ENCODE results near the gene CCNB1IP1.
"Not testable (repeated sequence)": the region's sequence is repeated elsewhere in the genome, so short reads cannot be mapped to it uniquely, and the experiment has no call there.

CCNB1IP1 gene

DNA sequence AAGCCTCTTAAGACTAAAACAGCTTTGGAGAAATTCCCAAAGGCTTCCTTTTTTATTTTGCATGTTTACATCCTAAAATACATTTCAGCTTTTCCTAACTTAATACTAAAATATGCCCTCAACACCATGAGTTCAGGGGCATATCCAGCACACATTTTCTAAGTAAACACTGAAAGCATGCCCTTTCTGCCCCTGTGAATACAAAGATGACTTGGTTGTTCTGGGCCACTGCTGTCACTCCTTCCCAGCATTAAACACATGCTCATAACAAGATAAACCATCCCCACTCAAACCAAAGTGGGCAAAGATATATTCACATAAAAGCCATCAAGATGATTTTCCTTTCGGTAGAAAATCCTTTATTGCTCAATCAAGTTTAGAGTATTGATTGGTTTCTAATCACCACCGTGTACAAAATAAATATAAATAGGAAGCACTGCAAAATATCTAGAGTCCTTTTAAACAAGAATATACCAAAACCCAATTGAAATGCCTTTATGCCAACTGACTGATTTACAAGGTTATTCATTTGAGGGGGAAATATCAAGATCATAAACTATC, 1.9 kb downstream of the CCNB1IP1 start:
- no peak for DNase-seq

DNA sequence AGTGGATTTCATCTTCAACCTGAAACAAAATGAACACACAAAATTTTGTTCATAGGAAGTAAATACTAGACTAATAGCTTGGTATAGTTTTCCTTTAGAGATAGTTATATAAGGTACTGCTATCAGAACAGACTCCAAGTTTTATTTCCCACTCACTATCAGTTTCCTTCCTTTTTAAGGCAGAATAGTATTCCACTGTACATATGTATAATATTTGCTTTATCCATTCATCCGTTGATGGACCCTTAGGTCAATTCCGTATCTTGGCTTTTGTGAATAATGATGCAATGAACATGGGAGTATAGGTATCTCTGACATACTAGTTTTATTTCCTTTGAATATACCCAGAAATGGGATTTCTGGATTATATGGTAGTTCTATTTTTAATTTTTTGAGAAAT, 3.7 kb downstream of the CCNB1IP1 start:
- no peak for DNase-seq

DNA sequence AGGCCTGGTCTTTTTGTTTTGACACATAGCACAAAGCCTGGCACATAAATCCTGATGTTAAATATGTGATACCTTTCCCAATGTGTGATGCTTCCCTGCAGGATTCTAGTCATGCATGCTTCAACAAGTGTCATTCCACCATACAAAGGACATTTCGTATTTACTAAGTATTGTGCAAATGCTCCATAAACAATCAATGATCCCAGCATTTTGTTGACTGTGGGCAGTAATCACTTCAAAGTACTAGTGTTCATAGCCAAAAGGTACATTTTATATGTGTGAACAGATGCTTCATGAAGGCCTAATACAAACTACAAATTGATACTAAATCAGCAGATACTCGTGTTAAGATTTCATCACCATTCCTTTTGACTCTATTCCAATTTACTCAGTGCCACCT, 4.4 kb downstream of the CCNB1IP1 start:
- no peak for DNase-seq

DNA sequence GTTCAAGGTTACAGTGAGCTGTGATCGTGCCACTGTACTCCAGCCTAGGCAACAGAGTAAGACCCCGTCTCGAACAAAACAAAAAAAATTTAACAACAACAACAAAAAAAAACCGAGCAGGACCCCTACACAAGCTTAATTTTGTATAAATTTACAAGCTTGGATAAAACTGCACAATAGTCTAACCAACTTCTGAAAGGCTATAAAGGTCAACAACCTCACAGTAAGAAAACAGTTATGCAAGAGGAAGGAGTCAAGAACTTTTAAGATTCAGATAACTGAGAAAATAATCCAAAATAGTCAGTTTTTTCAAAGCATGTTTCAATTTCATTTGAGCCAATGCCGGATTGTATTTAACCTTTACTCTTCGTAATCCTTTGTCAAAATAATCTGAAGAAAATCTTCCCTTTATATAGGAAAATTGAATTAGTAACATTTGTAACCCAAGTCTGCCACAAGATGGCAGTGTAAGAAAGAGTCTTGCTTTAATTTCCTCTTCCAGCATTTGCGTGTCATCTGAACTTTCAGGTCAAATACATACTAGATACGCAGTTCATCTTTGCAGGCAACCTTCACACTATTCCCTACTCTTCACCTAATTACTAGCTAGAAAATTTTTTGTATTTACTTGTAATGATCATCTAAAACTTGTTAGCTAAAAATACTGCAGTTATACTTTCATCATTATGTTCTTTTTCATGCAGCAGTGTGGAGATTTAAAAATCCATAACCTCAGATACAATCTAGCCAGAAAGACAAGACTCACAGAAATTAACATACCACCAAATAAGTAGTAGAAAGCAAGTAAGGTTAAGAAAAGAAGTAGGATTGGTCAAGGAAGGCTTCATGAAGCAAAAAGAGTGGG, 5.8 kb downstream of the CCNB1IP1 start:
- DNase-seq, result peak; percentile 77

DNA sequence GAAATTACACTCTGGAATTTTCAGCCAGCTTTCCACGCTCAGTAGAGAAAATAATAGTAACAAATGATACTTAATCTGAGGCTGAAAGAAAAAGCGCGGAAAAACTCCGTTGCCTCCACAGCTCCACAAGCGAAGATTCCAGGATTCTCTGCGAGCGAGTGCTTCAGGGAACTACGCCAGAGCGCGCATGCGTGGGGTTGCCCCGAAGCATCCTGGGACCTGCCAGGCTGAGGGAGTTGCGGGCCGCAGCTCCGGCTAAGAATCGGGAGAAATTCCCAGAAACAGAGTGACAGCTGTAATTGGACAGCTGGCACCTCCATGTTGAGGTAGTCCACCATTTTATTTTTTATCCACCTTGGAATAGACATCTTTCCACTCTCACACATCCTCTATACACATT, 15.4 kb downstream of the CCNB1IP1 start:
- no peak for DNase-seq

DNA sequence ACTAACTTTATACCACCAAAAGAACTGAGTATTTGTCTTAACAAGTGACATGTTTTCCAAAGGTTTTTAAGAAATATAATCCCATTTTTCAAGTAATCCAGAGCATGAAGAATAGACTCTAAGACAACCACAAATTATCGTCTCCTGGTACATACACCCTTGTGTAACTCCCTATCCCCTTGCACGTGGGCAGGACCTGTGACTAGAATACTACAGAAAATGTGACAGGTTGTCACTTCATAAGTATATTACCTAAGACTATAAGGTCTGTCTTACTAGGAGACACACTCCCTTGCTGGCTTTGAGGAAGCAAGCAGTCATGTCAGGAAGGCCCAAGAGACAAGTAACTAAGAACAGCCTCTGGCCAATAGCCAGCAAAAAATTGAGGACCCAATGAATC, 19.1 kb downstream of the CCNB1IP1 start:
- DNase-seq, result no peak

DNA sequence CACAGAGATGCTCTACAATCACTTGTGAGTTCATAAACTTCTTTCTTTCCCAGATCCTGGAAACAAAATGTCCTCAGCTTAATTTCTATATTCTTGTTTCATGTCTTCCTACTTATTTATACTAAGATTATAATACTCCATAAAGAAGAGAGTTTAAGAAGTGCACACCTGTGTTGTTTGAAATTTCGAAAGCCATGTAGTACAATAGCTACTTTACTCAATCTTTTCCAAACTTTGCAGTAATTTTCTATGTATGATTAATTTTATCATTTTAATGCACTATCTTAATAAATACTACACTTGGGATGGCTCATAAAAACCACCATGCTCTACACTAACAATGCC, 27.0 kb downstream of the CCNB1IP1 start:
- no peak for DNase-seq

DNA sequence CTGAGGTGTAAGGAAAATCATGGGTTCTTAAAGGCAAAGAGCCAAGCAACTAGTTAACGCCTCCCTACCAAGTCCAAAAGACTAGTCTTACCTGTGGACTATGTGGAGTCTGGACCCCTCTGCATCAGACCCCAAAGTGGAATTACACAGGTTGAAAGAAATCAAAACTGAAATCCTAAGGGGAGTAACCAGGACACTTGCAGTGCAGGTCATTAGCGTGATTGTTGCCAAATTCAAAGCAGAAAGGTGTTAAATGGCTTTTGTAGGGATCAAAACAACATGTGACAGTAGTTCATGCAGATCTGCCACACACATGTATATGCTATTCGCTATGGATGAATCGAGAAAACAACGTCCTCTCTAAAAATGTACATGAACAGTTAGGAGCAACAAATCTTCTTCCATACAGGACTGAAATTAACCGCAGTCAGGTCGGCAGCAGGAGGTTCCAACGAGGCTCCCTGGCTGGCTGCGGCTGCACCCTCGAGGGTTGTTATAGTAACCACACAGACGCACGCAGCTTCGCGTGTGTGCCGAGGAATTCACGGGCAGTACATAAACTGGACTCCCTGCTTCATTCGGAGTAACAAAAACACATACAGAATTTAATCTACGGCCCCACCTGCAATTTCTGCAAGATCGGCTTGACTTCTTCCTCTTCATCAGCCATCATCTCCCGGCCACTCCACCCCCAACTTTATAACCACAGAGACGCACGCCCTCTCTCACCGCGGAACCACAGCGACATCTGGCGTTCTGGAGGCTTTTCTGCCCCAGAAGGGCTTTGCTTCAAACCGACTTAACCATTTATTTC, 27.6 kb downstream of the CCNB1IP1 start, which contains the start of gene TTC5:
TTC5 (minus strand) TSS at position 687 of the 814 bp plus-strand sequence; CDS start at position 673, 14 bp downstream.
- peak; percentile 92 for DNase-seq

DNA sequence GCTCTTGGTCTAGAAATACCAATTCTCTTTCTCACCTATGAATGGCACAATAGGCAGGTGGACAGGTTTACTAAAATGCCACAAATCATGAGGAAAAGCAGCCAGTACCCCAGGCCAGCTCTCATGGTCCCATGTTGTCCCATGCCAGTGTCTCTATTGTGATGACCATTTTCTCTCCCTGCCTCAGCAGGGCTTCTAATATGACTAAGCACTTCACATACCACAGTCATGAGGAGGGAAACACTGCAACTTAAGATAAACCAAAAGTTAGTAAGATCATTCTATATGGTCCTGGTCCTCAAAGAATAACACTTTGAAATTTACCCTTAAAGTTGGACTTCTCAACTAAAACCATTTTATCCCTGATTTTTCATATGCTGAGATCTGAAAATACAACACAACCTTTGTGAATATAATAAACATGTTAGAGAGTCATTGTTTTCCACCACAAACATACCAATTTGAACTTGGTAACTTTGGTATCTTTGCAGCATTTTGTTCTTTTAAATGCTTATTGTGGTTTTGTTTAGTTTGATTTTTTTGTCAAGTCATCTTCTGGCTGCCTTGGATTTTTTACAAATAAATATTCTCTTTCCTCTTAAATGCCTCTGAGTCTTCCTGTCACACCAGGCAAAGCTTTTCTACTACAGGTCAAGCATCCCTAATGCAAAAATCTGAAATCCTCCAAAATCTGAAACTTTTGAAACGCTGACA, 30.9 kb downstream of the CCNB1IP1 start:
- no peak for DNase-seq

DNA sequence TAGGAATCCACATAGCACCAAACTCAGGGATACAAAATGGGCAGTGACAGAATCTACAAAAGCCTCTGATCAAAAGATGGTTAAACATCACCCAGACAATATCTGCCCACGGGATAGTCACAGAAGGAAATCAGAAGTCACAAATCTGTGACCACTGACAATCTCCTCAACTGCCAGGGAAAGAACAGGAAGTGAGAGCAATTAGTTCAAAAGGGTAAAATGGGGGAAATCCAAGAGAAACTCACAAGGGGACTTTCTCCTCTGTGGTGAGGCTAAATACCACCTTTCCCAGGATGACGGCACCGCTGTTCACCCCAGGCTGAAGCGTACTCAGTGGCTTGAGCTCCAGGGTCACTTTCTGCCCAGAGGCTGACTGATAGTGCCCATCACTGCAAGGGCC, 38.0 kb downstream of the CCNB1IP1 start:
- DNase-seq, result peak; percentile 84

DNA sequence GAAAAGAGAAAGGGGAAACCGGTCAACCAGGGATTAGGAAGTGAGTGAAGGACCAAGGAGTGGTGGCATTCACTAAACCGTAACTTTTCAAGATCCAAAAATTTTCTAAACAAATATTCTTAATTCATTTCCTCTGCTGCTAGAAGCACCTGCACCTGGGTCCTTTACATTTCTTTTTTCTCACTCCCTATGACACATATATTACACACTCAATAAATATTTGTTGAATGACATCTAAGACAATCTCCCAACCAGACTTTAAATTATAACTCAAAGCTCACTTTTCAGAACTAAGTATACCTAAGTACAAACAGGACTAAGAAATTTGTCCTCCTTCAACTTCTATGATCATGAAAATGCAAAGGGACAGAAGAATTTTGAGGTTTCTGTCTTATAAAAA, 38.4 kb downstream of the CCNB1IP1 start:
- no peak for DNase-seq

DNA sequence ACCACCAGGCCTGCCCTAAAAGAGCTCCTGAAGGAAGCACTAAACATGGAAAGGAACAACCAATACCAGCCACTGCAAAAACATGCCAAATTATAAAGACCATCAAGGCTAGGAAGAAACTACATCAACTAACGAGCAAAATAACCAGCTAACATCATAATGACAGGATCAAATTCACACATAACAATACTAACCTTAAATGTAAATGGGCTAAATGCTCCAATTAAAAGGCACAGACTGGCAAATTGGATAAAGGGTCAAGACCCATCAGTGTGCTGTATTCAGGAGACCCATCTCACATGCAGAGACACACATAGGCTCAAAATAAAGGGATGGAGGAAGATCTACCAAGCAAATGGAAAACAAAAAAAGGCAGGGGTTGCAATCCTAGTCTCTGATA, 51.1 kb downstream of the CCNB1IP1 start:
- not testable (repeated sequence) for DNase-seq

DNA sequence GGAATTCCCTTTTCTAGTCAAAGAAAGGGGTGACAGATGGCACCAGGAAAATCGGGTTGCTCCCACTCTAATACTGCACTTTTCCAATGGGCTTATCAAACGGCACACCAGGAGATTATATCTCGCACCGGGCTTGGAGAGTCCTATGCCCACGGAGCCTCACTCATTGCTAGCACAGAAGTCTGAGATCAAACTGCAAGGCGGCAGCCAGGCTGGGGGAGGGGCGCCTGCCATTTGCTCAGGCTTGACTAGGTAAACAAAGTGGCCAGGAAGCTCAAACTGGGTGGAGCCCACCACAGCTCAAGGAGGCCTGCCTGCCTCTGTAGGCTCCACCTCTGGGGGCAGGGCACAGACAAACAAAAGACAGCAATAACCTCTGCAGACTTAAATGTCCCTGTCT, 52.8 kb downstream of the CCNB1IP1 start:
- DNase-seq, result not testable (repeated sequence)

DNA sequence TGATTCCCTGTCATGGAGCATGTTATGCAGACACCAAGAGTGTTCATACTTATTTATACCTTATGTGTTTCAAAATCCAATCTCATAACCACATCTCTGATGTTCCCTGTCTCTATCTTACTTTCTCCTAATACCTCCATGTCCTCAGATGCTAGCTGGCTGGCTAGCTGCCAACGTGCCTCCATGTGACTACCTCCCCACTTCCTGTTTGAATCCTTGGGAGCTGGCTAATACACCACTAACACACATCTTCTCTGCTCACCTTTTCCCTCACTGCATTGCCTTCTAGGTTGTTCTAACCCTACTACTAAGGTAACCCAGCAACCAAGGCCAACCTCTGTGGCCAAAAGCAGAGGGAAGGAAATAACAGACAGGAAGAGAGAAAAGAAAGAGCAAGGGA, 54.7 kb downstream of the CCNB1IP1 start:
- no peak for DNase-seq

DNA sequence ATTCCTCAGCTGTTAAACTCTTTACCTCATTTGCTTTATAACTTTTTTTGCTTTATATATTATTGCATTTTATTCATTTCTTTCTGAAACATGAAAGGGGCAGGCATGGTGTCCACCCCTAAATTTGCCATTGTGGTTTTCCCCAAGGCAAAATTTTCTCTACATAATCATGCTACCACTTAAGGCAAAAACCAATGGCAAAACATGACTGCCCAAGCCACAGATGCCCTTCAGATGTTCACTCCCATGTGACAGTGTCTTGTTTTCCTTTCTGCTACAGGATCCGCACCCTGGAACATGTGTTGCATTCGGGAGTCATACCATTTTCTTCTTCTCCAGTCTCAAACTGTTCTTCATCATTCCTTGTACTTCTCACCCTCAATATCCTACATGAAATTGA, 55.7 kb downstream of the CCNB1IP1 start:
- DNase-seq, result no peak

DNA sequence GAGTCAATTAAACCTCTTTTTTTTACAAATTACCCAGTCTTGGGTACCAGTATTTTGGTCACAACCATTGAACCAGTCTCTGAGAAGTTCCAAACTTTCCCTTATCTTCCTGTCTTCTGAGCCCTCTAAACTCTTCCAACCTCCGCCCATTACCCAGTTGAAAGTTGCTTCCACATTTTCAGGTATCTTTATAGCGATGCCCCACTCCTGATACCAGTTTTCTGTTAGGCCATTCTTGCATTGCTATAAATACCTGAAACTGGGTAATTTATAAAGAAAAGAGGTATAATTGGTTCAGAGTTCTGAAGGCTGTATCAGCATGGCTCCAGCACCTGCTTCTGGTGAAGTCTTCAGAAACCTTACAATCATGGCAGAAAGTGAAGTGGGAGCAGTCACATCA, 59.0 kb downstream of the CCNB1IP1 start:
- DNase-seq, result no peak

DNA sequence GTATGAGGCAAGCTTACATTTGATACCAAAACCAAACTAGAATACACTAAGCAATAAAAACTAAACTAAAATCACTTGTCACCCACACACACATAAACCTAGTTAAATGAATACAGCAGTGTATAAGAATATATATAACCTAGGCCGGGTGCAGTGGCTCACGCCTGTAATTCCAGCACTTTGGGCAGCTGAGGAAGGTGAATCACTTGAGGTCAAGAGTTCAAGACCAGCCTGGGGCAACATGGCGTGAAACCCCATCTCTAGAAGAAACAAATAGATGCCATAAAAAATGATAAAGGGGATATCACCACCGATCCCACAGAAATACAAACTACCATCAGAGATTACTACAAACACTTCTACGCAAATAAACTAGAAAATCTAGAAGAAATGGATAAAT, 68.7 kb downstream of the CCNB1IP1 start:
- not testable (repeated sequence) for DNase-seq

DNA sequence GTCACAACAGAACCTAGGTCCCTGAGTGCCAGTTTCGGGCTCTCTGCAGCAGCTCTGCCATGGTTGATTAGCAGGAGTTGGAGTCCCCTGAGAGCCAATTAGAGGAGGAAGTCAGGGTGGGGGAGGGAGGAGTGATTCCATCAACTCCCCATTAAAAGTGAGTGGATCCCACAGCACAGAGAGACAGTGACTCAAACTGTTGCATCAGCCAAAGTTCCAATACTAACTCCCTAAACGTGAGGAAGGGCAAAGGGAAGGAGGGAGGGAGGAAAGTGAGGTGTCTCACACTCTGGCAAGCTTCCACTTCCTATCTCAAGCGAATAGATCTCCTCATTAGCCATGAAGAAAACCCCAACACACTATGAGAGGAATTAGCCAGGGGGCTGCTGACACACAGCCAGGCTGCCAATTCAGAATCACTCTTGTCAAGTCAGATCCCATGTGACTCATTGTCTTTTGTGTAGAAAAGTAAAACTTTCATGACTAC, 70.4 kb downstream of the CCNB1IP1 start:
- no peak for DNase-seq
